HEK293T (cell line): ENCODE results near the gene C1orf116.
A peak's percentile ranks its signal among the peaks of the same experiment; 100 is the strongest.

Experiments
- CTCF ChIA-PET: fragments of 350-600 bp; formaldehyde crosslinking; extraction: SDS; loops from one replicate; lab custom pipeline; 2021; ENCODE audit warnings: antibody characterized with exemption, inconsistent platforms; lab: Yijun Ruan, JAX
- POLR2A ChIA-PET: fragments of 350-600 bp; formaldehyde crosslinking; extraction: SDS; loops from one replicate; lab custom pipeline; 2020; ENCODE audit warnings: antibody characterized with exemption, inconsistent platforms; lab: Yijun Ruan, JAX
- DNase-seq: peaks from one replicate; pipeline ENCODE4 v3.0.0; 2012; ENCODE audit warnings: mixed read lengths; ENCODE audit errors: extremely low spot score
- ARNT ChIP-seq: fragments of 450-650 bp; IDR thresholded peaks from 2 replicates; pipeline ENCODE4 v1.6.1; 2017; ENCODE audit warnings: mild to moderate bottlenecking
- BHLHE40 ChIP-seq: fragments of 450-650 bp; IDR thresholded peaks from 2 replicates; pipeline ENCODE4 v1.6.1; 2016; ENCODE audit warnings: mild to moderate bottlenecking, moderate library complexity, borderline replicate concordance
- CTBP1 ChIP-seq: fragments of 450-650 bp; IDR thresholded peaks from 2 replicates; pipeline ENCODE4 v1.6.1; 2016; ENCODE audit warnings: borderline replicate concordance
- ELF4 ChIP-seq: fragments of 450-650 bp; IDR thresholded peaks from 2 replicates; pipeline ENCODE4 v1.6.1; 2017; ENCODE audit warnings: antibody characterized with exemption
- FOXA1 ChIP-seq: fragments of 450-650 bp; IDR thresholded peaks from 2 replicates; pipeline ENCODE4 v1.6.1; 2016; ENCODE audit warnings: mild to moderate bottlenecking
- FOXK2 ChIP-seq: fragments of 450-650 bp; IDR thresholded peaks from 2 replicates; pipeline ENCODE4 v1.6.1; 2016; ENCODE audit warnings: mild to moderate bottlenecking
- FOXM1 ChIP-seq: fragments of 450-650 bp; IDR thresholded peaks from 2 replicates; pipeline ENCODE4 v1.6.1; 2017; ENCODE audit warnings: mild to moderate bottlenecking, borderline replicate concordance
- HDGF ChIP-seq: fragments of 450-650 bp; IDR thresholded peaks from 2 replicates; pipeline ENCODE4 v1.6.1; 2017; ENCODE audit warnings: antibody characterized with exemption, borderline replicate concordance
- L3MBTL2 ChIP-seq: fragments of 450-650 bp; conservative IDR thresholded peaks from 2 replicates; pipeline ENCODE4 v1.6.1; 2016; ENCODE audit warnings: mild to moderate bottlenecking
- LEF1 ChIP-seq: fragments of 450-650 bp; IDR thresholded peaks from 2 replicates; pipeline ENCODE4 v1.6.1; 2017; ENCODE audit warnings: mild to moderate bottlenecking, borderline replicate concordance
- NFRKB ChIP-seq: fragments of 450-650 bp; IDR thresholded peaks from 2 replicates; pipeline ENCODE4 v1.6.1; 2016; ENCODE audit warnings: mild to moderate bottlenecking, moderate library complexity
- PKNOX1 ChIP-seq: fragments of 450-650 bp; IDR thresholded peaks from 2 replicates; pipeline ENCODE4 v1.6.1; 2016
- SP1 ChIP-seq: fragments of 450-650 bp; IDR thresholded peaks from 2 replicates; pipeline ENCODE4 v1.6.1; 2017
- SUZ12 ChIP-seq: fragments of 450-650 bp; IDR thresholded peaks from 2 replicates; pipeline ENCODE4 v1.6.1; 2016; ENCODE audit warnings: mild to moderate bottlenecking
- TARDBP ChIP-seq: fragments of 450-650 bp; IDR thresholded peaks from 2 replicates; pipeline ENCODE4 v1.6.1; 2016
- ZNF384 ChIP-seq: fragments of 450-650 bp; IDR thresholded peaks from 2 replicates; pipeline ENCODE4 v1.6.1; 2016

C1orf116 gene

GRCh38 chr1:206987873-206988272, 44.7 kb downstream of the C1orf116 start:
- TF ChIP-seq CTBP1 = no peak
- no peak for TF ChIP-seq ELF4
- no peak for TF ChIP-seq FOXM1
- TF ChIP-seq FOXA1 = no peak
- TF ChIP-seq ARNT = no peak
- TF ChIP-seq ZNF384 = no peak
- no peak for TF ChIP-seq SUZ12
- no peak for TF ChIP-seq PKNOX1
- TF ChIP-seq NFRKB = no peak
- ChIA-PET CTCF (no interaction called here), POLR2A (no interaction called here)
- DNase-seq = no peak

- CTCF ChIA-PET = interaction anchor here (0.7 to 1.2 kb wide), 2 partner anchors 51 to 77 kb away, joined by 3 read pairs; no protein-coding TSS in a partner anchor
- no peak for TF ChIP-seq PKNOX1
- no peak for TF ChIP-seq FOXM1
- TF ChIP-seq ZNF384 = no peak
- no peak for TF ChIP-seq SUZ12
- TF ChIP-seq TARDBP = no peak
- no peak for TF ChIP-seq HDGF
- no peak for TF ChIP-seq LEF1
- TF ChIP-seq SP1 = no peak
- TF ChIP-seq BHLHE40 = no peak
- TF ChIP-seq L3MBTL2 = no peak
- no peak for TF ChIP-seq ELF4
- TF ChIP-seq ARNT = no peak
- no peak for TF ChIP-seq FOXA1
- no peak for TF ChIP-seq CTBP1
- no peak for TF ChIP-seq NFRKB
- TF ChIP-seq FOXK2 = no peak
- POLR2A ChIA-PET = no interaction called here
- no peak for DNase-seq
Observed at GRCh38 chr1:206986885-206987284, 45.7 kb downstream of the C1orf116 start.

GRCh38 chr1:206986402-206986801, 46.2 kb downstream of the C1orf116 start:
- TF ChIP-seq SP1 (no peak), SUZ12 (no peak), BHLHE40 (no peak), ZNF384 (no peak), LEF1 (no peak), TARDBP (no peak), ELF4 (no peak), FOXK2 (no peak), FOXA1 (no peak), FOXM1 (no peak), NFRKB (no peak), PKNOX1 (no peak), L3MBTL2 (no peak), ARNT (no peak), CTBP1 (no peak), HDGF (no peak)
- ChIA-PET CTCF (interaction anchor here (0.7 to 1.2 kb wide), 2 partner anchors 51 to 77 kb away, joined by 3 read pairs; no protein-coding TSS in a partner anchor), POLR2A (no interaction called here)
- no peak for DNase-seq

- no peak for DNase-seq
- POLR2A ChIA-PET = no interaction called here
- TF ChIP-seq L3MBTL2 (no peak), SP1 (no peak)
- CTCF ChIA-PET = no interaction called here
Observed at GRCh38 chr1:206985162-206985749, 47.3 kb downstream of the C1orf116 start.

GRCh38 chr1:206982216-206982615, 50.3 kb downstream of the C1orf116 start:
- peak; percentile 77 for DNase-seq
- POLR2A ChIA-PET = interaction anchor here (1.0 kb wide), 1 partner anchor 69 kb away, joined by 3 read pairs; no protein-coding TSS in a partner anchor
- TF ChIP-seq CTBP1 = no peak
- TF ChIP-seq FOXK2 = no peak
- CTCF ChIA-PET = interaction anchor here (0.6 to 2.2 kb wide), 12 partner anchors 9 to 492 kb away, joined by 3 to 11 read pairs (median 3); no protein-coding TSS in a partner anchor

- TF ChIP-seq CTBP1 (no peak), SUZ12 (no peak), ZNF384 (no peak), SP1 (no peak), FOXM1 (no peak)
- ChIA-PET CTCF (interaction anchor here (1.3 kb wide), 1 partner anchor 316 kb away, joined by 3 read pairs; no protein-coding TSS in a partner anchor), POLR2A (no interaction called here)
- DNase-seq = peak; percentile 36
Observed at GRCh38 chr1:206979379-206980043, 53.0 kb downstream of the C1orf116 start.
